Calu3 (cell line): ENCODE data around the gene VIT. TPM values are rescaled to one million over a fixed set of nuclear protein-coding genes. Genes with fewer than 3 reads are reported as not detected.

ENCODE experiments used
- BruUV-seq: library from RNA; stranded (reverse); fragments of 400-500 nt; replicated peaks from 2 replicates; lab custom pipeline; 2021; lab: Mats Ljungman, UMichigan
- CTCF ChIA-PET: fragments of 300-600 bp; sonication (Branson Sonifier 250); formaldehyde crosslinking; loops from one replicate; lab custom pipeline; 2022; ENCODE audit warnings: antibody characterized with exemption; lab: Charles Lee
- DNase-seq: peaks from one replicate; pipeline ENCODE4 v3.0.0; 2022
- H3K27ac Mint-ChIP-seq: one replicate; pipeline ENCODE4 v1.8.0; 2022; ENCODE audit warnings: mixed read lengths; ENCODE audit not compliant: unreplicated experiment
- H3K27me3 Mint-ChIP-seq: one replicate; pipeline ENCODE4 v1.8.0; 2022; ENCODE audit warnings: mixed read lengths; ENCODE audit not compliant: unreplicated experiment
- H3K36me3 Mint-ChIP-seq: one replicate; pipeline ENCODE4 v1.8.0; 2022; ENCODE audit warnings: mild to moderate bottlenecking, moderate library complexity, mixed read lengths; ENCODE audit not compliant: insufficient read depth, unreplicated experiment
- H3K4me1 Mint-ChIP-seq: one replicate; pipeline ENCODE4 v1.8.0; 2022; ENCODE audit warnings: mild to moderate bottlenecking, low read depth, mixed read lengths; ENCODE audit not compliant: unreplicated experiment
- H3K4me3 Mint-ChIP-seq: one replicate; pipeline ENCODE4 v1.8.0; 2022; ENCODE audit warnings: mild to moderate bottlenecking, low read depth, moderate library complexity, mixed read lengths; ENCODE audit not compliant: unreplicated experiment
- H3K9me3 Mint-ChIP-seq: one replicate; pipeline ENCODE4 v1.8.0; 2022; ENCODE audit warnings: low read depth, mixed read lengths; ENCODE audit not compliant: unreplicated experiment
- intact Hi-C: fragments of 100-400 bp; cut with micrococcal nuclease; formaldehyde crosslinking; loops from one replicate; pipeline ENCODE4 v1.10.0; 2022; ENCODE audit not compliant: unreplicated experiment
- total RNA-seq: library from RNA; stranded (reverse); gene quantifications from 2 replicates; pipeline ENCODE4 v1.2.3, GENCODE V29; 2022
- TF ChIP-seq, protein P1 (sequence below): fragments of 200-600 bp; IDR thresholded peaks from one replicate; pipeline ENCODE4 v1.8.0; 2022; ENCODE audit warnings: antibody characterized with exemption; ENCODE audit not compliant: unreplicated experiment

Gene VIT
- total RNA-seq, 1 experiment from 2014 or later: not detected

DNA sequence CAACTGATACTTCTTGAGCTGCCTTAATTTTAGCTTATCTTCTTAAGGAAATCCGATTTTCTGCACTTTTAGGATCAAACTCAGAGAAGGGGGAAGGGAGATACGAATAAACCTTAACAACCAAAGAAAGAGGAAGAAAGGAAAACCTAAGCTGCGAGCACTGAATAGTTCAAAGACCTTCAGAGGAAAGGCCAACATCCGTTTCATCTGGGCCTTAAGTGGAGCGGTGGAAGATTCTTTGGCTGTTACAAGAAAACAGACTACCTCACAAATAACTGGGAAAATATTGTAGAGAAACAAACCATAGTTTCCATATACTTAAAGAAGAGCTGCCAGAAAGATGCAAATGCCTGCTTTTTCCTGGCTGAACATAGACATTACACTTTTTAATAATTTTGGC is 43.6 kb downstream of the VIT start:
- intact Hi-C loops: no loop called here
- TF ChIP-seq, protein P1, sequence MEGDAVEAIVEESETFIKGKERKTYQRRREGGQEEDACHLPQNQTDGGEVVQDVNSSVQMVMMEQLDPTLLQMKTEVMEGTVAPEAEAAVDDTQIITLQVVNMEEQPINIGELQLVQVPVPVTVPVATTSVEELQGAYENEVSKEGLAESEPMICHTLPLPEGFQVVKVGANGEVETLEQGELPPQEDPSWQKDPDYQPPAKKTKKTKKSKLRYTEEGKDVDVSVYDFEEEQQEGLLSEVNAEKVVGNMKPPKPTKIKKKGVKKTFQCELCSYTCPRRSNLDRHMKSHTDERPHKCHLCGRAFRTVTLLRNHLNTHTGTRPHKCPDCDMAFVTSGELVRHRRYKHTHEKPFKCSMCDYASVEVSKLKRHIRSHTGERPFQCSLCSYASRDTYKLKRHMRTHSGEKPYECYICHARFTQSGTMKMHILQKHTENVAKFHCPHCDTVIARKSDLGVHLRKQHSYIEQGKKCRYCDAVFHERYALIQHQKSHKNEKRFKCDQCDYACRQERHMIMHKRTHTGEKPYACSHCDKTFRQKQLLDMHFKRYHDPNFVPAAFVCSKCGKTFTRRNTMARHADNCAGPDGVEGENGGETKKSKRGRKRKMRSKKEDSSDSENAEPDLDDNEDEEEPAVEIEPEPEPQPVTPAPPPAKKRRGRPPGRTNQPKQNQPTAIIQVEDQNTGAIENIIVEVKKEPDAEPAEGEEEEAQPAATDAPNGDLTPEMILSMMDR: no peak
- no TSS peak for BruUV-seq
- Mint-ChIP-seq H3K36me3 (no peaks in the 10 kb centered on the region), H3K27me3 (peaks cover 67% of the 10 kb centered on the region), H3K4me3 (no peak overlapping the region), H3K9me3 (no peaks in the 10 kb centered on the region), H3K27ac (no peak overlapping the region), H3K4me1 (no peaks in the 10 kb centered on the region)
- CTCF ChIA-PET: no interaction called here
- DNase-seq: no peak

DNA sequence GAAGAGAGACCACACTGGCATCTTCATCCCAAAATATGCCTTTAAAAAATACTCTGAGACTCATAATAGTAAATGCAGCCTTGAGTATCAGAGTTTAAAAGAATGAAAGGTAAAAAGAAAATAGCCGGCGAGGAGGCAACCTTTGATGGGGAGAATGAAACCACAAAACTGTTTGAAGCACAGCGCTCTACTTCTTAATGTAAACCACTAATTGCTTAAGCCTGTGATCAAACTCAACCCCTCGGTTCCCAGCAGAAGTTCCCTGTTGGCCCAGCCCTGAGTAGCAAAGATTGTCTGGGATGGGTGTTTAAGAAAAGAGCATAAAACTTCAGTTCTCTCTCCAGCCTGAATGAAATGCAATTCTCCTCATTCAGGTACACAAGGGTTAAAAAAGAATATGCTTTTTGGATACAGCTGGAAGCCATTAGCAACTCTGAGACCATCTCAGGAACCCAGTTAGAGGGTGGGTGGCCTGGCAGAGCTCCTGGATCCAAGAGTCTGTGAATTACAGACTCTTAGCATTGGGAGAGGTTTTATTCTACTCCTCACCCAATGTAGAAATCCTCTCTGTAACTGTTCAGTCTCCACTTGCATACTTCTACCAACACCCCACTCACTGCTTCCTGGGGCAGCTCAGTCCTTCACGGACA is 44.8 kb downstream of the VIT start:
- intact Hi-C loops: no loop called here
- H3K36me3 Mint-ChIP-seq: no peaks in the 10 kb centered on the region
- TF ChIP-seq, protein P1: no peak
- H3K27ac Mint-ChIP-seq: no peak overlapping the region
- no TSS peak for BruUV-seq
- no peak for DNase-seq
- peaks cover 67% of the 10 kb centered on the region for H3K27me3 Mint-ChIP-seq
- no peaks in the 10 kb centered on the region for H3K9me3 Mint-ChIP-seq
- CTCF ChIA-PET: no interaction called here
- H3K4me1 Mint-ChIP-seq: no peaks in the 10 kb centered on the region
- no peak overlapping the region for H3K4me3 Mint-ChIP-seq

- CTCF ChIA-PET: interaction anchor here (0.6 kb wide), 1 partner anchor 433 kb away, joined by 3 read pairs; no protein-coding TSS in a partner anchor
- DNase-seq: no peak
- H3K27me3 Mint-ChIP-seq: peaks cover 76% of the 10 kb centered on the region
- no peak overlapping the region for H3K27ac Mint-ChIP-seq
- TF ChIP-seq, protein P1: no peak
- H3K9me3 Mint-ChIP-seq: no peaks in the 10 kb centered on the region
- H3K4me1 Mint-ChIP-seq: no peaks in the 10 kb centered on the region
- intact Hi-C loops: no loop called here
- no peak overlapping the region for H3K4me3 Mint-ChIP-seq
- H3K36me3 Mint-ChIP-seq: no peaks in the 10 kb centered on the region
- BruUV-seq: no TSS peak
These were observed 47.4 kb downstream of the VIT start for GRCh38 chr2:36743954-36744353.

DNA sequence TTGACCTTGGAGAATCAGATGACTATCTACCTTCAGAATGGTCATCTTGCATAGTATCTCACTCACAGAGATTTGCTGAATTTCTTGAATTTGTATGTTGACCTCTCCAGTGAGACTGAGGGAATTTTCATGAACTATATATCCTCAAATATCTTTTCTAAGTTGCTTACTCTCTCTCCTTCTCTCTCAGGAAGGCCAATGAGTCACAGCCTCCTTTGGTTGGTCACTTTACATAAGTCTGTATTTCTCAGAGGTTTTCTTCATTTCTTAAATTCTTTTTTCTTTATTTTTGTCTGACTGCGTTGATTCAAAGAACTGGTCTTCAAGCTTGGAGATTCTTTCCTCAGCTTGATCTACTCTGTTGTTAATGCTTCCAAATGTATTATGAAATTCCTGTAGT is 51.7 kb downstream of the VIT start:
- TF ChIP-seq, protein P1: no peak
- CTCF ChIA-PET: no interaction called here
- Mint-ChIP-seq H3K27me3 (peaks cover 66% of the 10 kb centered on the region), H3K27ac (no peak overlapping the region), H3K4me1 (peaks cover under 1% of the 10 kb centered on the region), H3K36me3 (no peaks in the 10 kb centered on the region), H3K4me3 (no peak overlapping the region), H3K9me3 (no peaks in the 10 kb centered on the region)
- no TSS peak for BruUV-seq
- DNase-seq: no peak
- intact Hi-C loops: no loop called here
